Progenitor cell of endocrine pancreas (in vitro differentiated cells): ENCODE results near the gene CHRD. TPM values are rescaled to one million over a fixed set of nuclear protein-coding genes. Genes with fewer than 3 reads are reported as not detected.

ENCODE experiments used
- DNase-seq: peaks from one replicate; pipeline ENCODE4 v3.0.0; 2021; ENCODE audit warnings: low spot score; ENCODE audit not compliant: unreplicated experiment
- H3K27ac Mint-ChIP-seq: 2 replicates; pipeline ENCODE4 v1.8.0; 2021; ENCODE audit warnings: mild to moderate bottlenecking, moderate library complexity, mixed read lengths
- H3K27me3 Mint-ChIP-seq: 2 replicates; pipeline ENCODE4 v1.8.0; 2021; ENCODE audit warnings: mixed read lengths
- H3K36me3 Mint-ChIP-seq: 2 replicates; pipeline ENCODE4 v1.8.0; 2022; ENCODE audit warnings: mixed read lengths; ENCODE audit not compliant: insufficient read depth
- H3K4me1 Mint-ChIP-seq: 2 replicates; pipeline ENCODE4 v1.8.0; 2021; ENCODE audit warnings: low read depth, mixed read lengths
- H3K4me3 Mint-ChIP-seq: 2 replicates; pipeline ENCODE4 v1.8.0; 2021; ENCODE audit warnings: low read depth, mild to moderate bottlenecking, moderate library complexity, mixed read lengths
- H3K9me3 Mint-ChIP-seq: 2 replicates; pipeline ENCODE4 v1.8.0; 2021; ENCODE audit warnings: low read depth, mixed read lengths
- total RNA-seq: library from RNA; stranded (reverse); gene quantifications from 2 replicates; pipeline ENCODE4 v1.2.1, GENCODE V29; 2021
- TF ChIP-seq, protein P1 (sequence below): fragments of 200-600 bp; sonication (generic); IDR thresholded peaks from one replicate; pipeline ENCODE4 v1.5.0; 2021; ENCODE audit warnings: antibody characterized with exemption, mild to moderate bottlenecking; ENCODE audit not compliant: unreplicated experiment

The CHRD gene
- total RNA-seq, 1 donor from 2014 or later, result 13.0 TPM

DNA sequence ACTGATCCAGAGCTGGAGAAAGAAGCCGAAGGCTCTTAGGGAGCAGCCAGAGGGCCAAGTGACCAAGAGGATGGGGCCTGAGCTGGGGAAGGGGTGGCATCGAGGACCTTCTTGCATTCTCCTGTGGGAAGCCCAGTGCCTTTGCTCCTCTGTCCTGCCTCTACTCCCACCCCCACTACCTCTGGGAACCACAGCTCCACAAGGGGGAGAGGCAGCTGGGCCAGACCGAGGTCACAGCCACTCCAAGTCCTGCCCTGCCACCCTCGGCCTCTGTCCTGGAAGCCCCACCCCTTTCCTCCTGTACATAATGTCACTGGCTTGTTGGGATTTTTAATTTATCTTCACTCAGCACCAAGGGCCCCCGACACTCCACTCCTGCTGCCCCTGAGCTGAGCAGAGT, 9.5 kb downstream of the CHRD start:
- DNase-seq, result no peak
- TF ChIP-seq, protein P1, sequence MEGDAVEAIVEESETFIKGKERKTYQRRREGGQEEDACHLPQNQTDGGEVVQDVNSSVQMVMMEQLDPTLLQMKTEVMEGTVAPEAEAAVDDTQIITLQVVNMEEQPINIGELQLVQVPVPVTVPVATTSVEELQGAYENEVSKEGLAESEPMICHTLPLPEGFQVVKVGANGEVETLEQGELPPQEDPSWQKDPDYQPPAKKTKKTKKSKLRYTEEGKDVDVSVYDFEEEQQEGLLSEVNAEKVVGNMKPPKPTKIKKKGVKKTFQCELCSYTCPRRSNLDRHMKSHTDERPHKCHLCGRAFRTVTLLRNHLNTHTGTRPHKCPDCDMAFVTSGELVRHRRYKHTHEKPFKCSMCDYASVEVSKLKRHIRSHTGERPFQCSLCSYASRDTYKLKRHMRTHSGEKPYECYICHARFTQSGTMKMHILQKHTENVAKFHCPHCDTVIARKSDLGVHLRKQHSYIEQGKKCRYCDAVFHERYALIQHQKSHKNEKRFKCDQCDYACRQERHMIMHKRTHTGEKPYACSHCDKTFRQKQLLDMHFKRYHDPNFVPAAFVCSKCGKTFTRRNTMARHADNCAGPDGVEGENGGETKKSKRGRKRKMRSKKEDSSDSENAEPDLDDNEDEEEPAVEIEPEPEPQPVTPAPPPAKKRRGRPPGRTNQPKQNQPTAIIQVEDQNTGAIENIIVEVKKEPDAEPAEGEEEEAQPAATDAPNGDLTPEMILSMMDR, result no peak
- Mint-ChIP-seq H3K36me3 (no peaks in the 10 kb centered on the region), H3K27me3 (peaks cover 14% of the 10 kb centered on the region), H3K9me3 (no peaks in the 10 kb centered on the region), H3K27ac (no peak overlapping the region), H3K4me3 (no peak overlapping the region), H3K4me1 (no peaks in the 10 kb centered on the region)

GRCh38 chr3:184389935-184390528, 10.2 kb downstream of the CHRD start:
- Mint-ChIP-seq H3K4me1 (no peaks in the 10 kb centered on the region), H3K9me3 (no peaks in the 10 kb centered on the region), H3K36me3 (no peaks in the 10 kb centered on the region), H3K4me3 (no peak overlapping the region), H3K27ac (no peak overlapping the region), H3K27me3 (peaks cover 12% of the 10 kb centered on the region)
- no peak for DNase-seq
- TF ChIP-seq, protein P1, result no peak

DNA sequence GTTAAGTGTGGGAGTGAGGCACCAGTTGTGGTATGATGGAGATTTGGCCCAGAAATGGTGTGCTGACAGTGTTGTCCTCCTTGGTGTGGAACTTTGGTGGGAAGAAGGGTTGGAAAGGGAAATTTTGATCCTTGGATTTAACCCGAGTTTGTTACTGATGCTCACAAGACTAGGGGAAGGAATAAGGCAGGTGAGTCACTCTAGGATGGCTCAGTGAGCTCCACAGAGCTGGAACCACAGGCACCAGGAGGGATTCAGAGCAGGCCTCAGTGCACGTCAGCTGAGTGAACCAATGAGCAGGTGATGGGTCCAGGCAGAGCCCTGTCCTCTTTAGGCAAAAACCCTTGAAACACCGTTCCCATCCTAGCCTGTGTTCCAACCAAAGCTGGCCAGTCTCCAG, 11.4 kb downstream of the CHRD start:
- H3K4me3 Mint-ChIP-seq, result no peak overlapping the region
- DNase-seq, result no peak
- TF ChIP-seq, protein P1, result no peak
- no peaks in the 10 kb centered on the region for H3K4me1 Mint-ChIP-seq
- no peaks in the 10 kb centered on the region for H3K9me3 Mint-ChIP-seq
- no peak overlapping the region for H3K27ac Mint-ChIP-seq
- no peaks in the 10 kb centered on the region for H3K36me3 Mint-ChIP-seq
- peaks cover 15% of the 10 kb centered on the region for H3K27me3 Mint-ChIP-seq

- H3K27me3 Mint-ChIP-seq, result peaks cover 25% of the 10 kb centered on the region
- DNase-seq, result no peak
- no peak overlapping the region for H3K4me3 Mint-ChIP-seq
- no peak overlapping the region for H3K27ac Mint-ChIP-seq
- no peaks in the 10 kb centered on the region for H3K4me1 Mint-ChIP-seq
- no peaks in the 10 kb centered on the region for H3K9me3 Mint-ChIP-seq
- no peaks in the 10 kb centered on the region for H3K36me3 Mint-ChIP-seq
- TF ChIP-seq, protein P1, result no peak
Observed at GRCh38 chr3:184395320-184395660, 15.4 kb downstream of the CHRD start.

- Mint-ChIP-seq H3K4me3 (no peak overlapping the region), H3K36me3 (no peaks in the 10 kb centered on the region), H3K27ac (no peak overlapping the region), H3K27me3 (peaks cover 28% of the 10 kb centered on the region), H3K4me1 (no peaks in the 10 kb centered on the region), H3K9me3 (no peaks in the 10 kb centered on the region)
- TF ChIP-seq, protein P1, result no peak
- no peak for DNase-seq
Observed at GRCh38 chr3:184399410-184399809, 19.6 kb downstream of the CHRD start.
